Measurements from ENCODE around the gene LGI2. TPM values are rescaled to one million over a fixed set of nuclear protein-coding genes. Genes with fewer than 3 reads are reported as not detected.

LGI2 gene
- polyA plus RNA-seq, 1 donor from 2014 or later: 10.3 TPM

- no peak overlapping the region for H2AFZ ChIP-seq (ENCODE audit: low read depth, low read length)
- no peak overlapping the region for H3K27ac ChIP-seq (ENCODE audit: low read length)
- H3K9ac ChIP-seq (ENCODE audit: low read length): no peak overlapping the region
- H3K36me3 ChIP-seq (ENCODE audit: insufficient read depth, low read length): no peaks in the 10 kb centered on the region
- no peaks in the 10 kb centered on the region for H3F3A ChIP-seq (ENCODE audit: insufficient read depth, low read length, poor library complexity, severe bottlenecking)
- no peaks in the 10 kb centered on the region for H3K79me2 ChIP-seq (replicated peaks; ENCODE audit: insufficient read depth, low read length)
- TF ChIP-seq CTCF (IDR thresholded peaks at IDR 0.05; ENCODE audit: poor library complexity, severe bottlenecking) (no peak), MXI1 (conservative IDR thresholded peaks at IDR 0.05; ENCODE audit: poor library complexity, severe bottlenecking) (no peak), SMC3 (conservative IDR thresholded peaks at IDR 0.05; ENCODE audit: poor library complexity) (no peak), REST (IDR thresholded peaks at IDR 0.05; ENCODE audit: borderline replicate concordance) (no peak), EP300 (conservative IDR thresholded peaks at IDR 0.05; ENCODE audit: poor library complexity, severe bottlenecking) (no peak), POLR2AphosphoS5 (IDR thresholded peaks at IDR 0.05) (no peak), RAD21 (conservative IDR thresholded peaks at IDR 0.05) (no peak), TAF1 (IDR thresholded peaks at IDR 0.05; ENCODE audit: low read depth) (no peak), EZH2 (IDR thresholded peaks at IDR 0.05; ENCODE audit: borderline replicate concordance, insufficient read depth, low read length, poor library complexity, severe bottlenecking) (no peak)
- no peaks in the 10 kb centered on the region for H4K20me1 ChIP-seq (ENCODE audit: insufficient read depth)
- H3K27me3 ChIP-seq (ENCODE audit: insufficient read depth, low read depth, low read length): no peaks in the 10 kb centered on the region
- no peak overlapping the region for H3K4me3 ChIP-seq (ENCODE audit: low read length)
- no peaks in the 10 kb centered on the region for H3K9me2 ChIP-seq (ENCODE audit: insufficient read depth, low read length)
- H3K9me3 ChIP-seq (ENCODE audit: low read length): no peaks in the 10 kb centered on the region
- no peak overlapping the region for H3K4me2 ChIP-seq (ENCODE audit: low read length)
Measured at GRCh38 chr4:25043548-25043947, 12.8 kb upstream of the LGI2 start.

- Histone ChIP-seq H4K20me1 (ENCODE audit: insufficient read depth) (no peaks in the 10 kb centered on the region), H2AFZ (ENCODE audit: low read depth, low read length) (no peak overlapping the region), H3K4me3 (ENCODE audit: low read length) (no peak overlapping the region), H3K9me3 (ENCODE audit: low read length) (no peaks in the 10 kb centered on the region), H3K27ac (ENCODE audit: low read length) (no peak overlapping the region), H3K9ac (ENCODE audit: low read length) (no peak overlapping the region), H3K27me3 (ENCODE audit: insufficient read depth, low read depth, low read length) (peaks cover 7% of the 10 kb centered on the region), H3K36me3 (ENCODE audit: insufficient read depth, low read length) (no peaks in the 10 kb centered on the region), H3F3A (ENCODE audit: insufficient read depth, low read length, poor library complexity, severe bottlenecking) (no peaks in the 10 kb centered on the region), H3K4me2 (ENCODE audit: low read length) (no peak overlapping the region), H3K79me2 (replicated peaks; ENCODE audit: insufficient read depth, low read length) (no peaks in the 10 kb centered on the region), H3K9me2 (ENCODE audit: insufficient read depth, low read length) (no peaks in the 10 kb centered on the region)
- TF ChIP-seq POLR2AphosphoS5 (IDR thresholded peaks at IDR 0.05) (no peak), REST (IDR thresholded peaks at IDR 0.05; ENCODE audit: borderline replicate concordance) (no peak), CTCF (IDR thresholded peaks at IDR 0.05; ENCODE audit: poor library complexity, severe bottlenecking) (no peak), TAF1 (IDR thresholded peaks at IDR 0.05; ENCODE audit: low read depth) (no peak), RAD21 (conservative IDR thresholded peaks at IDR 0.05) (no peak), MXI1 (conservative IDR thresholded peaks at IDR 0.05; ENCODE audit: poor library complexity, severe bottlenecking) (no peak), EZH2 (IDR thresholded peaks at IDR 0.05; ENCODE audit: borderline replicate concordance, insufficient read depth, low read length, poor library complexity, severe bottlenecking) (no peak), SMC3 (conservative IDR thresholded peaks at IDR 0.05; ENCODE audit: poor library complexity) (no peak), EP300 (conservative IDR thresholded peaks at IDR 0.05; ENCODE audit: poor library complexity, severe bottlenecking) (no peak)
Measured at GRCh38 chr4:25033526-25033925, 2.8 kb upstream of the LGI2 start.

All from neural cell (in vitro differentiated cells).